Measurements from ENCODE around the gene CSF2RB.

- no peak for TF ChIP-seq CTCF (IDR thresholded peaks at IDR 0.05)
- TF ChIP-seq POLR2A (IDR thresholded peaks at IDR 0.05), result no peak
Observed at GRCh38 chr22:36951746-36952145, 38.3 kb downstream of the CSF2RB start.

Measured in right lobe of liver (tissue), 4 donors.